Smooth muscle cell (in vitro differentiated cells): Measurements from ENCODE around the gene PIWIL1. TPM values are rescaled to one million over a fixed set of nuclear protein-coding genes. Genes with fewer than 3 reads are reported as not detected.

Experiments used
- DNase-seq: peaks from one replicate; lab custom pipeline; 2025; ENCODE audit not compliant: unreplicated experiment; lab: John Stamatoyannopoulos, UW
- H2AFZ ChIP-seq: fragments of 200-600 bp; sonication (generic); 2 replicates; pipeline ENCODE4 v1.6.0; 2016; ENCODE audit warnings: antibody characterized with exemption, low read depth, mild to moderate bottlenecking
- H3F3A ChIP-seq: fragments of 200-600 bp; sonication (generic); 2 replicates; pipeline ENCODE4 v1.6.0; 2017; ENCODE audit warnings: antibody characterized with exemption, low read depth
- H3K27ac ChIP-seq: fragments of 200-600 bp; sonication (generic); 2 replicates; pipeline ENCODE4 v1.5.1; 2016; ENCODE audit warnings: low read depth, mild to moderate bottlenecking
- H3K27me3 ChIP-seq: fragments of 200-600 bp; sonication (generic); 2 replicates; pipeline ENCODE4 v1.6.1; 2016; ENCODE audit warnings: low read depth, mild to moderate bottlenecking
- H3K36me3 ChIP-seq: fragments of 200-600 bp; sonication (generic); 2 replicates; pipeline ENCODE4 v1.5.1; 2016; ENCODE audit warnings: low read depth
- H3K4me1 ChIP-seq: fragments of 200-600 bp; sonication (generic); 2 replicates; pipeline ENCODE4 v1.5.1; 2016; ENCODE audit warnings: low read depth
- H3K4me2 ChIP-seq: fragments of 200-600 bp; sonication (generic); 2 replicates; pipeline ENCODE4 v1.6.0; 2016; ENCODE audit warnings: mild to moderate bottlenecking
- H3K4me3 ChIP-seq: fragments of 200-600 bp; sonication (generic); 2 replicates; pipeline ENCODE4 v1.5.1; 2016; ENCODE audit warnings: mild to moderate bottlenecking
- H3K79me2 ChIP-seq: fragments of 200-600 bp; sonication (generic); 2 replicates; pipeline ENCODE4 v1.6.0; 2016; ENCODE audit warnings: low read depth, mild to moderate bottlenecking
- H3K9ac ChIP-seq: fragments of 200-600 bp; sonication (generic); 2 replicates; pipeline ENCODE4 v1.6.0; 2016; ENCODE audit warnings: low read depth
- H3K9me3 ChIP-seq: fragments of 200-600 bp; sonication (generic); replicated peaks from 2 replicates; pipeline ENCODE4 v1.5.1; 2016; ENCODE audit warnings: low read depth
- H4K20me1 ChIP-seq: fragments of 200-600 bp; sonication (generic); 2 replicates; pipeline ENCODE4 v1.6.0; 2016; ENCODE audit warnings: low read depth
- CTCF ChIP-seq: fragments of 200-600 bp; sonication (generic); IDR thresholded peaks from 2 replicates; pipeline ENCODE4 v1.5.1; 2017; ENCODE audit warnings: borderline replicate concordance, mild to moderate bottlenecking, antibody characterized with exemption; ENCODE audit not compliant: insufficient read depth, poor library complexity, severe bottlenecking
- WGBS: methylation state at CpG from one replicate; pipeline ENCODE4 v1.1.7; 2016; ENCODE audit warnings: low lambda C conversion rate; 5-methylcytosine and 5-hydroxymethylcytosine counted together
- polyA plus RNA-seq: library from polyadenylated mRNA; unstranded; fragments of >200 nt; fragmentation: Nextera tagmentation; extraction: Ambion mirVana; gene quantifications from 2 replicates; pipeline ENCODE4 v1.2.1, GENCODE V29; 2016
- total RNA-seq: library from RNA; depleted of rRNA; stranded (reverse); fragments of >200 nt; gene quantifications from 2 replicates; pipeline ENCODE4 v1.2.3, GENCODE V29; 2014

Gene PIWIL1
- total RNA-seq (not detected in 2 replicates), polyA plus RNA-seq (not detected in 2 replicates)

- no peak within 1 kb of the TSS for H3K9ac ChIP-seq
- H3F3A ChIP-seq: no peaks in the 10 kb centered on the region
- no peak for DNase-seq
- H3K4me1 ChIP-seq: no peaks in the 10 kb centered on the region
- no peak for TF ChIP-seq CTCF
- no peak within 1 kb of the TSS for H2AFZ ChIP-seq
- no peak within 1 kb of the TSS for H3K4me3 ChIP-seq
- peaks cover 6% of the 10 kb centered on the region for H3K27me3 ChIP-seq
- H4K20me1 ChIP-seq: no peaks in the 10 kb centered on the region
- no peak within 1 kb of the TSS for H3K4me2 ChIP-seq
- H3K79me2 ChIP-seq: no peaks in the 10 kb centered on the region
- no peak within 1 kb of the TSS for H3K27ac ChIP-seq
- no peaks in the 10 kb centered on the region for H3K36me3 ChIP-seq
- WGBS: 95% methylated on average over 56 of the region's 79 CpGs
- no peaks in the 10 kb centered on the region for H3K9me3 ChIP-seq
These were observed at the start of gene PIWIL1 for GRCh38 chr12:130337488-130338303. PIWIL1 (plus strand) TSS chr12:130337887; CDS start chr12:130342592, 4,705 bp downstream.

GRCh38 chr12:130288206-130288605 lies 49.5 kb upstream of the PIWIL1 start:
- Histone ChIP-seq H3K79me2 (no peaks in the 10 kb centered on the region), H3K9ac (no peak overlapping the region), H3K27me3 (no peaks in the 10 kb centered on the region), H3K36me3 (no peaks in the 10 kb centered on the region), H3K9me3 (no peaks in the 10 kb centered on the region), H3K27ac (peak overlapping the region; percentile 2), H3F3A (no peaks in the 10 kb centered on the region), H3K4me2 (no peak overlapping the region), H4K20me1 (no peaks in the 10 kb centered on the region), H2AFZ (no peak overlapping the region), H3K4me3 (no peak overlapping the region), H3K4me1 (no peaks in the 10 kb centered on the region)
- TF ChIP-seq CTCF: no peak
- no peak for DNase-seq
- 50% methylated on average over 4 of the region's 4 CpGs for WGBS

- 88% methylated on average over 6 of the region's 6 CpGs for WGBS
- H2AFZ ChIP-seq: no peak overlapping the region
These were observed 49.0 kb upstream of the PIWIL1 start for GRCh38 chr12:130288691-130289090.

More at GRCh38 chr12:130288691-130289090, 49.0 kb upstream of the PIWIL1 start:
- no peaks in the 10 kb centered on the region for H3K79me2 ChIP-seq
- DNase-seq: no peak
- H3K27me3 ChIP-seq: no peaks in the 10 kb centered on the region
- no peak overlapping the region for H3K4me3 ChIP-seq
- H3K27ac ChIP-seq: peak overlapping the region; percentile 2
- H3K36me3 ChIP-seq: no peaks in the 10 kb centered on the region
- H4K20me1 ChIP-seq: no peaks in the 10 kb centered on the region
- no peak overlapping the region for H3K9ac ChIP-seq
- no peaks in the 10 kb centered on the region for H3K4me1 ChIP-seq
- H3K9me3 ChIP-seq: no peaks in the 10 kb centered on the region
- H3F3A ChIP-seq: no peaks in the 10 kb centered on the region
- no peak overlapping the region for H3K4me2 ChIP-seq
- TF ChIP-seq CTCF: no peak
